Adrenal gland (tissue), 5 donors: ENCODE results near the gene ASCL2.

Experiments used
- CTCF ChIP-seq, 6 experiments: fragments of 450-650 bp in 4 of 6; fragments of 200-600 bp in 2 of 6; sonication (generic) in 1 of 6; IDR thresholded peaks; 1 replicate in 5 of 6; 2 replicates in 1 of 6; pipeline versions ENCODE4 v1.5.1 to v1.8.0; 2016 to 2021; ENCODE audit warnings: antibody characterized with exemption in 6 of 6, mild to moderate bottlenecking in 2 of 6, moderate library complexity in 1 of 6
- POLR2A ChIP-seq, 2 donors: fragments of 450-650 bp; IDR thresholded peaks; one replicate each; pipeline ENCODE4 v1.6.1; 2017; ENCODE audit warnings: antibody characterized with exemption in 2 of 2, mild to moderate bottlenecking in 2 of 2, moderate library complexity in 1 of 2
- donor health status: DM: no; HTN: no; CAD: no.

- no peak for TF ChIP-seq POLR2A (IDR thresholded peaks at IDR 0.05)
- no peak for TF ChIP-seq CTCF (IDR thresholded peaks at IDR 0.05)
Measured at GRCh38 chr11:2314525-2315394, 44.4 kb upstream of the ASCL2 start.
